ENCODE data around the gene SCN2A.

Gene SCN2A

GRCh38 chr2:165420231-165420630, 181.0 kb downstream of the SCN2A start:
- no peak for DNase-seq (ENCODE audit: low read depth)

GRCh38 chr2:165423081-165423480, 183.9 kb downstream of the SCN2A start:
- DNase-seq (ENCODE audit: low read depth) = no peak

GRCh38 chr2:165425556-165425955, 186.3 kb downstream of the SCN2A start:
- DNase-seq (ENCODE audit: low read depth) = no peak

- no peak for DNase-seq (ENCODE audit: low read depth)
Observed at GRCh38 chr2:165427686-165428085, 188.5 kb downstream of the SCN2A start.

- no peak for DNase-seq (ENCODE audit: low read depth)
Observed at GRCh38 chr2:165428926-165429325, 189.7 kb downstream of the SCN2A start.

- DNase-seq (ENCODE audit: low read depth) = no peak
Observed at GRCh38 chr2:165431014-165431413, 191.8 kb downstream of the SCN2A start.

- DNase-seq (ENCODE audit: low read depth) = no peak
Observed at GRCh38 chr2:165432234-165432966, 193.2 kb downstream of the SCN2A start.

- no peak for DNase-seq (ENCODE audit: low read depth)
Observed at GRCh38 chr2:165434865-165435496, 195.8 kb downstream of the SCN2A start.

- no peak for DNase-seq (ENCODE audit: low read depth)
Observed at GRCh38 chr2:165435611-165436010, 196.4 kb downstream of the SCN2A start.

- DNase-seq (ENCODE audit: low read depth) = no peak
Observed at GRCh38 chr2:165436559-165436958, 197.3 kb downstream of the SCN2A start.

GRCh38 chr2:165440367-165440766, 201.2 kb downstream of the SCN2A start:
- DNase-seq (ENCODE audit: low read depth) = no peak

Data from stimulated activated CD8-positive, alpha-beta memory T cell treated with anti-CD3 and anti-CD28 coated beads, Interleukin-15, amount 100 ng/mL, for 24 hours (primary cell).